ENCODE data around the gene KIFAP3. TPM values are rescaled to one million over a fixed set of nuclear protein-coding genes. Genes with fewer than 3 reads are reported as not detected.
"Not testable (repeated sequence)": the region's sequence is repeated elsewhere in the genome, so short reads cannot be mapped to it uniquely, and the experiment has no call there.

KIFAP3 gene
- total RNA-seq, 1 donor from 2014 or later = 48.0 TPM

DNA sequence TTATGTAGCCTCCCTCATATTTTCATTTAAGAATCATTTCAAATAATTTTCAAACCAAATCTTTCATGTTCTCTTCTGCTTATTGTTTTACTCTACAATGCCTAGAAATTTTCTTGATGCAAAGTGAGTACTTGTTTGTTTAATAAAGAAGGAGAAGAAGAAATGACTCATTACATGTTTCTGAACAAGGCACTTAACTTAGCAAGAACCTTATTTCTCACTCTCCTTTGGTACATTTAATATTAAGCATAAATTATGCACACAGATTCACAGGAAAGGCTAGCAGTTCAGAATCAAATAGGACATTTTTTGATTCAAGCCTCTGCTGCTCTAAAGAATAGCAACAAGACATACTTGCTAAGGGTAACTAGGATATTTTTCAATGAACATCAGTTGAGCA lies 189.9 kb downstream of the KIFAP3 start:
- H3K27me3 ChIP-seq (ENCODE audit: control insufficient read depth in 3 of 3, insufficient read depth in 3 of 3, low read length in 3 of 3) = no peaks in the 10 kb centered on the region
- peaks cover 0 to 23% (median 0%) of the 10 kb centered on the region in 3 donors for H3K36me3 ChIP-seq (ENCODE audit: control insufficient read depth in 3 of 3, insufficient read depth in 3 of 3, low read length in 3 of 3)
- H3K9me3 ChIP-seq (ENCODE audit: control insufficient read depth in 3 of 3, low read length in 3 of 3) = no peaks in the 10 kb centered on the region
- H3K9ac ChIP-seq (ENCODE audit: low read depth in 1 of 3, low read length in 3 of 3) = no peak overlapping the region
- no peak overlapping the region for H3K27ac ChIP-seq (ENCODE audit: low read depth, low read length)
- H3K4me3 ChIP-seq (ENCODE audit: low read length in 3 of 3) = no peak overlapping the region
- H3K4me1 ChIP-seq (ENCODE audit: control insufficient read depth in 3 of 3, insufficient read depth in 3 of 3, low read length in 3 of 3) = no peaks in the 10 kb centered on the region

- no peaks in the 10 kb centered on the region for H3K27me3 ChIP-seq (ENCODE audit: control insufficient read depth in 3 of 3, insufficient read depth in 3 of 3, low read length in 3 of 3)
- no peak overlapping the region for H3K27ac ChIP-seq (ENCODE audit: low read depth, low read length)
- H3K9ac ChIP-seq (ENCODE audit: low read depth in 1 of 3, low read length in 3 of 3) = no peak overlapping the region
- no peaks in the 10 kb centered on the region for H3K4me1 ChIP-seq (ENCODE audit: control insufficient read depth in 3 of 3, insufficient read depth in 3 of 3, low read length in 3 of 3)
- no peaks in the 10 kb centered on the region for H3K9me3 ChIP-seq (ENCODE audit: control insufficient read depth in 3 of 3, low read length in 3 of 3)
- peaks cover 0 to 29% (median under 1%) of the 10 kb centered on the region in 3 donors for H3K36me3 ChIP-seq (ENCODE audit: control insufficient read depth in 3 of 3, insufficient read depth in 3 of 3, low read length in 3 of 3)
- no peak overlapping the region for H3K4me3 ChIP-seq (ENCODE audit: low read length in 3 of 3)
These were observed 192.4 kb downstream of the KIFAP3 start for GRCh38 chr1:169882039-169882511.

DNA sequence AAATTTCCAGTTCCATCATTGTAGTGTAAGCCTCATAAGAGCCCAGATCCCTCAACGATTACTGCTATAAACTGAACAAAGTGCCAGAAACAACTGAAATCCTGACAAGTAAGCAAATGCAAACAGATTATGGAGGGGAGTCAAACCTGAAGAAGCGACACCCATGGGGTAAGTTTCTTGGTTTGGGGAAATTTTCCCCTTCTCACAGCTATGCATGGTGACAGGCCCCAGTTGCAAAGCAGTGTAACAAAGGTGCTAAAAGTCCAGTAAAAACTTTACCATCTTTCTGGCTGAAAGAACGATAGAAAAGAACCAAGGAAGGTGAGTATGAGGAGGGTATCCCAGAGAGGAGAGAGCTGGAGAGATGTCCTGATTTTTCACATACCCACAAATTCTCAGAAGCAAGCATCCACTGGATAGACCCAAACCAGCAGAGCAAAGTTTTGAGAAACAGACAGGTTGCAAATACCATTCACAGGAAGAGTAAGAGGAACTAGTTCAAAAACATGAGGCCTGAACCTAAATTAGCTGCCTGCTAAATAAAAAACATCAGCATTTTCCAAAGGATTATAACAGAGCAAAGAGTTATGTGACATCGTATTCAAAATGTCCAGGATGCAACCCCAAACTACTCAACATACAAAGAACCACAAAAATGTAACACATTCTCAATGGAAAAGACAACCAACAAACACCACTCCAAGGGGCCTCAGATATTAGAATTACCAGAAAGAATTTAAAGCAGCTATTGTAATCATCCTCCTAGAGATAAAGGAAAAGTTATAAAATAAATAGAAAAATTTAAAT lies 195.3 kb downstream of the KIFAP3 start:
- Histone ChIP-seq H3K4me3 (ENCODE audit: low read length in 3 of 3) (no peak overlapping the region), H3K9me3 (ENCODE audit: control insufficient read depth in 3 of 3, low read length in 3 of 3) (no peaks in the 10 kb centered on the region), H3K9ac (ENCODE audit: low read depth in 1 of 3, low read length in 3 of 3) (no peak overlapping the region), H3K27me3 (ENCODE audit: control insufficient read depth in 3 of 3, insufficient read depth in 3 of 3, low read length in 3 of 3) (no peaks in the 10 kb centered on the region), H3K27ac (ENCODE audit: low read depth, low read length) (no peak overlapping the region), H3K36me3 (ENCODE audit: control insufficient read depth in 3 of 3, insufficient read depth in 3 of 3, low read length in 3 of 3) (peaks cover 10 to 32% (median 13%) of the 10 kb centered on the region in 3 donors), H3K4me1 (ENCODE audit: control insufficient read depth in 3 of 3, insufficient read depth in 3 of 3, low read length in 3 of 3) (no peaks in the 10 kb centered on the region)

GRCh38 chr1:169878498-169878897 lies 196.0 kb downstream of the KIFAP3 start:
- no peak overlapping the region for H3K27ac ChIP-seq (ENCODE audit: low read depth, low read length)
- H3K4me3 ChIP-seq (ENCODE audit: low read length in 3 of 3) = no peak overlapping the region
- H3K9me3 ChIP-seq (ENCODE audit: control insufficient read depth in 3 of 3, low read length in 3 of 3) = no peaks in the 10 kb centered on the region
- H3K9ac ChIP-seq (ENCODE audit: low read depth in 1 of 3, low read length in 3 of 3) = no peak overlapping the region
- H3K36me3 ChIP-seq (ENCODE audit: control insufficient read depth in 3 of 3, insufficient read depth in 3 of 3, low read length in 3 of 3) = peaks cover 15 to 35% (median 15%) of the 10 kb centered on the region in 3 donors
- H3K27me3 ChIP-seq (ENCODE audit: control insufficient read depth in 3 of 3, insufficient read depth in 3 of 3, low read length in 3 of 3) = no peaks in the 10 kb centered on the region
- H3K4me1 ChIP-seq (ENCODE audit: control insufficient read depth in 3 of 3, insufficient read depth in 3 of 3, low read length in 3 of 3) = no peaks in the 10 kb centered on the region

- Histone ChIP-seq H3K36me3 (ENCODE audit: control insufficient read depth in 3 of 3, insufficient read depth in 3 of 3, low read length in 3 of 3) (peaks cover 16 to 38% (median 20%) of the 10 kb centered on the region in 3 donors), H3K9ac (ENCODE audit: low read depth in 1 of 3, low read length in 3 of 3) (no peak overlapping the region), H3K27me3 (ENCODE audit: control insufficient read depth in 3 of 3, insufficient read depth in 3 of 3, low read length in 3 of 3) (no peaks in the 10 kb centered on the region), H3K9me3 (ENCODE audit: control insufficient read depth in 3 of 3, low read length in 3 of 3) (no peaks in the 10 kb centered on the region), H3K4me3 (ENCODE audit: low read length in 3 of 3) (no peak overlapping the region), H3K27ac (ENCODE audit: low read depth, low read length) (no peak overlapping the region), H3K4me1 (ENCODE audit: control insufficient read depth in 3 of 3, insufficient read depth in 3 of 3, low read length in 3 of 3) (no peaks in the 10 kb centered on the region)
These were observed 196.5 kb downstream of the KIFAP3 start for GRCh38 chr1:169877800-169878491.

DNA sequence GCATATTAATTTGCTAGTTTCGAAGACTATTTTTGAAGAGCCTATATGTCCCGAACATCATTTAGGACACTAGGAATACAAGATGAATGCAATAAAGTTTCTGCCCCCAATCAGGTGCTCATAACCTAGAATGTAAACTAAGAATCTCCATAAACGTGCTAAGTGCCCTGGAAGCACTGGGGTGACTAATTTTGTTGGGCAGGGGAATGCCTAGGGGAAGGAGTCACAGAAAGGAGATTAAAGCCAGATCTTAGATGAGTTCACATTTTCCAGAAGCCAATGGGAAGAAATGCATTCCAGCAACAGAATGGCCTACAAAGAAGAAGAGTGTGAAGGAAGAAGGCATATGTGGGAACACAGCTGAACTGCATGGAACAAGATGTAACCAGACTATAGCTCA lies 200.3 kb downstream of the KIFAP3 start:
- no peaks in the 10 kb centered on the region for H3K4me1 ChIP-seq (ENCODE audit: control insufficient read depth in 3 of 3, insufficient read depth in 3 of 3, low read length in 3 of 3)
- peaks cover 35 to 66% (median 38%) of the 10 kb centered on the region in 3 donors for H3K36me3 ChIP-seq (ENCODE audit: control insufficient read depth in 3 of 3, insufficient read depth in 3 of 3, low read length in 3 of 3)
- no peaks in the 10 kb centered on the region for H3K27me3 ChIP-seq (ENCODE audit: control insufficient read depth in 3 of 3, insufficient read depth in 3 of 3, low read length in 3 of 3)
- no peak overlapping the region for H3K4me3 ChIP-seq (ENCODE audit: low read length in 3 of 3)
- H3K9ac ChIP-seq (ENCODE audit: low read depth in 1 of 3, low read length in 3 of 3) = no peak overlapping the region
- no peaks in the 10 kb centered on the region for H3K9me3 ChIP-seq (ENCODE audit: control insufficient read depth in 3 of 3, low read length in 3 of 3)
- no peak overlapping the region for H3K27ac ChIP-seq (ENCODE audit: low read depth, low read length)

- H3K9me3 ChIP-seq (ENCODE audit: control insufficient read depth in 3 of 3, low read length in 3 of 3) = no peaks in the 10 kb centered on the region
- H3K27me3 ChIP-seq (ENCODE audit: control insufficient read depth in 3 of 3, insufficient read depth in 3 of 3, low read length in 3 of 3) = no peaks in the 10 kb centered on the region
- H3K36me3 ChIP-seq (ENCODE audit: control insufficient read depth in 3 of 3, insufficient read depth in 3 of 3, low read length in 3 of 3) = peaks cover 37 to 69% (median 44%) of the 10 kb centered on the region in 3 donors
- H3K27ac ChIP-seq (ENCODE audit: low read depth, low read length) = no peak overlapping the region
- H3K4me3 ChIP-seq (ENCODE audit: low read length in 3 of 3) = no peak overlapping the region
- no peak overlapping the region for H3K9ac ChIP-seq (ENCODE audit: low read depth in 1 of 3, low read length in 3 of 3)
- no peaks in the 10 kb centered on the region for H3K4me1 ChIP-seq (ENCODE audit: control insufficient read depth in 3 of 3, insufficient read depth in 3 of 3, low read length in 3 of 3)
These were observed 200.8 kb downstream of the KIFAP3 start for GRCh38 chr1:169873582-169874199.

- Histone ChIP-seq H3K27me3 (ENCODE audit: control insufficient read depth in 3 of 3, insufficient read depth in 3 of 3, low read length in 3 of 3) (no peaks in the 10 kb centered on the region), H3K9me3 (ENCODE audit: control insufficient read depth in 3 of 3, low read length in 3 of 3) (no peaks in the 10 kb centered on the region), H3K27ac (ENCODE audit: low read depth, low read length) (no peak overlapping the region), H3K4me1 (ENCODE audit: control insufficient read depth in 3 of 3, insufficient read depth in 3 of 3, low read length in 3 of 3) (no peaks in the 10 kb centered on the region), H3K4me3 (ENCODE audit: low read length in 3 of 3) (no peak overlapping the region), H3K36me3 (ENCODE audit: control insufficient read depth in 3 of 3, insufficient read depth in 3 of 3, low read length in 3 of 3) (peaks cover 42 to 66% (median 47%) of the 10 kb centered on the region in 3 donors), H3K9ac (ENCODE audit: low read depth in 1 of 3, low read length in 3 of 3) (no peak overlapping the region)
These were observed 201.6 kb downstream of the KIFAP3 start for GRCh38 chr1:169872906-169873305.

DNA sequence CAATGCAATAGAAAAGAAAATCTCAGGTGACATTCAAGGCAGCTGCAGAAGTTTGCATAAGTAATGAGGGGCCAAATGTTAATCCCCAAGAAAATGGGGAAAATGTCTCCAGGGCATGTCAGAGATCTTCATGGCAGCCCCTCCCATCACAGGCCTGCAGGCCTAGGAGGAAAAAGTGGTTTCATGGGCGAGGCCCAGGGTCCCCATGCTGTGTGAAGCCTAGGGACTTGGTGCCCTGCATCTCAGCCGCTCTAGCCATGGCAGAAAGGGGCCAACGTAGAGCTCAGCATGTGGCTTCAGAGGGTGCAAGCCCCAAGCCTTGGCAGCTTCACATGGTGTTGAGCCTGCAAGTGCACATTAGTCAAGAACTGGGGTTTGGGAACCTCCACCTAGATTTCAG lies 202.5 kb downstream of the KIFAP3 start:
- not testable (repeated sequence) for H3K9ac ChIP-seq (ENCODE audit: low read depth in 1 of 3, low read length in 3 of 3); H3K4me1 ChIP-seq (ENCODE audit: control insufficient read depth in 3 of 3, insufficient read depth in 3 of 3, low read length in 3 of 3); H3K4me3 ChIP-seq (ENCODE audit: low read length in 3 of 3); H3K9me3 ChIP-seq (ENCODE audit: control insufficient read depth in 3 of 3, low read length in 3 of 3); H3K27me3 ChIP-seq (ENCODE audit: control insufficient read depth in 3 of 3, insufficient read depth in 3 of 3, low read length in 3 of 3); H3K27ac ChIP-seq (ENCODE audit: low read depth, low read length)
- H3K36me3 ChIP-seq (ENCODE audit: control insufficient read depth in 3 of 3, insufficient read depth in 3 of 3, low read length in 3 of 3) = peaks cover 44 to 67% (median 53%) of the 10 kb centered on the region in 3 donors

Measured in skeletal muscle tissue (tissue), 4 donors.